HCT116 (cell line): ENCODE results near the gene DHRS4L2. TPM values are rescaled to one million over a fixed set of nuclear protein-coding genes. Genes with fewer than 3 reads are reported as not detected.
"Not testable (repeated sequence)": the region's sequence is repeated elsewhere in the genome, so short reads cannot be mapped to it uniquely, and the experiment has no call there.

Experiments used
- ATAC-seq: fragments of 200-7000 bp; cut with Tn5 transposase; 2 replicates; pipeline ENCODE4 v1.9.1; 2020; ENCODE audit warnings: mild to moderate bottlenecking, moderate library complexity
- BruUV-seq: library from RNA; stranded (reverse); fragments of 400-500 nt; replicated peaks from 2 replicates; lab custom pipeline; 2021; lab: Mats Ljungman, UMichigan
- CTCF ChIA-PET: fragments of 300-600 bp; sonication (Branson Sonifier 250); formaldehyde crosslinking; loops from one replicate; lab custom pipeline; 2021; ENCODE audit warnings: antibody characterized with exemption; lab: Charles Lee
- POLR2A ChIA-PET: fragments of 300-600, 350-600 bp; sonication (Branson Sonifier 250); formaldehyde crosslinking; loops from one replicate; lab custom pipeline; 2021; ENCODE audit warnings: antibody characterized with exemption; lab: Charles Lee
- RAD21 ChIA-PET, 2 experiments: fragments of 300-600 bp; sonication (Branson Sonifier 250); formaldehyde crosslinking; loops; one replicate each; lab custom pipeline; 2023; ENCODE audit warnings: low total read pairs in 2 of 2; ENCODE audit not compliant: uncharacterized antibody in 2 of 2, unreplicated experiment in 2 of 2, low non-redundant PET in 1 of 2; lab: Charles Lee
- DNase-seq: peaks from one replicate; pipeline ENCODE4 v3.0.0-alpha.2; 2010; ENCODE audit warnings: low read depth, low spot score
- H2AFZ ChIP-seq: fragments of 200-600 bp; shearing (Covaris generic), sonication (generic); 2 replicates; pipeline ENCODE4 v1.6.1; 2017; ENCODE audit warnings: low read depth, mixed run types, mixed read lengths, antibody characterized with exemption, low read length; ENCODE audit not compliant: poor library complexity, severe bottlenecking
- H3K27ac ChIP-seq: 2 replicates; pipeline ENCODE4 v1.5.1; 2012; ENCODE audit warnings: low read depth, low read length
- H3K27me3 ChIP-seq: fragments of 200-600 bp; sonication (generic); 2 replicates; pipeline ENCODE4 v1.6.1; 2016; ENCODE audit warnings: mixed run types, low read length, mixed read lengths; ENCODE audit not compliant: insufficient read depth
- H3K36me3 ChIP-seq, 2 experiments: fragments of 200-500 bp in 1 of 2; fragments of 200-600 bp in 1 of 2; sonication (Bioruptor generic) in 1 of 2; sonication (generic) in 1 of 2; 2 replicates each; pipeline versions ENCODE4 v1.5.1 to v1.6.1; 2014 to 2016; ENCODE audit warnings: low read length in 2 of 2, inconsistent platforms in 1 of 2, mixed read lengths in 1 of 2, mixed run types in 1 of 2; ENCODE audit not compliant: insufficient read depth in 2 of 2, control insufficient read depth in 1 of 2
- H3K4me1 ChIP-seq, 2 experiments: fragments of 200-600 bp in 1 of 2; sonication (generic) in 1 of 2; 2 replicates each; pipeline versions ENCODE4 v1.5.1 to v1.6.1; 2012 to 2017; ENCODE audit warnings: low read length in 2 of 2, inconsistent platforms in 1 of 2, mild to moderate bottlenecking in 1 of 2, mixed read lengths in 1 of 2, mixed run types in 1 of 2, moderate library complexity in 1 of 2; ENCODE audit not compliant: insufficient read depth in 2 of 2, control insufficient read depth in 1 of 2
- H3K4me2 ChIP-seq: fragments of 200-600 bp; sonication (generic); 2 replicates; pipeline ENCODE4 v1.6.1; 2017; ENCODE audit warnings: mixed run types, low read length, mixed read lengths
- H3K4me3 ChIP-seq, 2 experiments: fragments of 200-600 bp in 1 of 2; sonication (generic) in 1 of 2; replicated peaks in 1 of 2; 2 replicates each; pipeline ENCODE4 v1.5.1; 2011 to 2016; ENCODE audit warnings: low read length in 2 of 2, control low read depth in 1 of 2, low read depth in 1 of 2, mild to moderate bottlenecking in 1 of 2, mixed read lengths in 1 of 2, mixed run types in 1 of 2
- H3K79me2 ChIP-seq: fragments of 200-600 bp; sonication (generic); 2 replicates; pipeline ENCODE4 v1.6.1; 2017; ENCODE audit warnings: mild to moderate bottlenecking, mixed run types, low read length, moderate library complexity, mixed read lengths; ENCODE audit not compliant: insufficient read depth
- H3K9ac ChIP-seq: fragments of 200-600 bp; sonication (generic); 2 replicates; pipeline ENCODE4 v1.6.1; 2016; ENCODE audit warnings: low read length, mixed read lengths
- H3K9me2 ChIP-seq: fragments of 200-600 bp; sonication (generic), shearing (Covaris generic); 2 replicates; pipeline ENCODE4 v1.6.1; 2017; ENCODE audit warnings: mixed run types, mild to moderate bottlenecking, moderate library complexity; ENCODE audit not compliant: insufficient read depth
- H3K9me3 ChIP-seq, 2 experiments: fragments of 200-500 bp in 1 of 2; fragments of 200-600 bp in 1 of 2; sonication (Bioruptor generic) in 1 of 2; sonication (generic) in 1 of 2; 2 replicates each; pipeline ENCODE4 v1.6.1; 2014 to 2017; ENCODE audit warnings: low read length in 2 of 2, mixed read lengths in 2 of 2, inconsistent platforms in 1 of 2, low read depth in 1 of 2, mild to moderate bottlenecking in 1 of 2, mixed run types in 1 of 2, moderate library complexity in 1 of 2; ENCODE audit not compliant: control insufficient read depth in 1 of 2, insufficient read depth in 1 of 2
- H4K20me1 ChIP-seq: fragments of 200-600 bp; sonication (generic), shearing (Covaris generic); 2 replicates; pipeline ENCODE4 v1.6.1; 2017; ENCODE audit warnings: mixed run types, mild to moderate bottlenecking, moderate library complexity; ENCODE audit not compliant: insufficient read depth
- CBX3 ChIP-seq: IDR thresholded peaks from 2 replicates; pipeline ENCODE4 v1.6.1; 2012; ENCODE audit warnings: low read depth
- CEBPB ChIP-seq: IDR thresholded peaks from 2 replicates; pipeline ENCODE4 v1.6.1; 2012; ENCODE audit warnings: low read depth
- RAD21 ChIP-seq: IDR thresholded peaks from 2 replicates; pipeline ENCODE4 v1.6.1; 2012; ENCODE audit warnings: low read depth, mild to moderate bottlenecking
- TCF7L2 ChIP-seq: IDR thresholded peaks from 2 replicates; pipeline ENCODE4 v1.7.0; 2011; ENCODE audit warnings: borderline replicate concordance, inconsistent platforms; ENCODE audit not compliant: insufficient read depth, insufficient read length; ENCODE audit errors: extremely low read depth
- intact Hi-C: fragments of 100-400 bp; cut with micrococcal nuclease; formaldehyde crosslinking; loops from 2 replicates; pipeline ENCODE4 v1.10.0; 2022
- total RNA-seq: library from RNA; stranded (reverse); gene quantifications from one replicate; pipeline ENCODE4 v1.2.1, GENCODE V29; 2021; ENCODE audit not compliant: unreplicated experiment

DHRS4L2 gene
- total RNA-seq, 1 experiment from 2014 or later = 18.6 TPM

DNA sequence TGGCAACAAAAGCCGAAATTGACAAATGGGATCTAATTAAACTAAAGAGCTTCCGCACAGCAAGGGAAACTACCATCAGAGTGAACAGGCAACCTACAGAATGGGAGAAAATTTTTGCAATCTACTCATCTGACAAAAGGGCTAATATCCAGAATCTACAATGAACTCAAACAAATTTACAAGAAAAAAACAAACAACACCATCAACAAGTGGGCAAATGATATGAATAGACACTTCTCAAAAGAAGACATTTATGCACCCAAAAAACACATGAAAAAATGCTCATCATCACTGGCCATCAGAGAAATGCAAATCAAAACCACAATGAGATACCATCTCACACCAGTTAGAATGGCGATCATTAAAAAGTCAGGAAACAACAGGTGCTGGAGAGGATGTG is 41.0 kb downstream of the DHRS4L2 start:
- H3K36me3 ChIP-seq, CTCF ChIA-PET, H3K9ac ChIP-seq, H3K9me2 ChIP-seq, H3K4me3 ChIP-seq, H3K9me3 ChIP-seq, H3K4me1 ChIP-seq, BruUV-seq, H3K27ac ChIP-seq, ATAC-seq, H3K27me3 ChIP-seq, H2AFZ ChIP-seq, H4K20me1 ChIP-seq, DNase-seq, H3K79me2 ChIP-seq, H3K4me2 ChIP-seq, POLR2A ChIA-PET, intact Hi-C loops, RAD21 ChIA-PET: not testable (repeated sequence)

GRCh38 chr14:24031331-24031730 is 42.6 kb downstream of the DHRS4L2 start:
- H3K79me2 ChIP-seq, H3K27ac ChIP-seq, DNase-seq, RAD21 ChIA-PET, H3K4me2 ChIP-seq, intact Hi-C loops, H2AFZ ChIP-seq, H3K9ac ChIP-seq, BruUV-seq, H4K20me1 ChIP-seq, H3K9me2 ChIP-seq, POLR2A ChIA-PET, CTCF ChIA-PET, H3K36me3 ChIP-seq, H3K27me3 ChIP-seq, H3K9me3 ChIP-seq, ATAC-seq, H3K4me3 ChIP-seq: not testable (repeated sequence)
- peaks cover 0 to 12% of the 10 kb centered on the region in 2 experiments; a peak in 1 of 4 replicates for H3K4me1 ChIP-seq

GRCh38 chr14:24032727-24033418 is 44.1 kb downstream of the DHRS4L2 start:
- no peaks in the 10 kb centered on the region for H3K79me2 ChIP-seq
- no peak overlapping the region for H3K4me2 ChIP-seq
- ATAC-seq (no peak), DNase-seq (no peak)
- H2AFZ ChIP-seq = no peak overlapping the region
- TF ChIP-seq TCF7L2 = no peak
- TF ChIP-seq CBX3 = peak; percentile 33; the same call in 1 of the 2 replicates
- no peak for TF ChIP-seq RAD21
- peak; percentile 40; the same call in 1 of the 2 replicates for TF ChIP-seq CEBPB
- no TSS peak for BruUV-seq
- H3K9me2 ChIP-seq = no peaks in the 10 kb centered on the region
- ChIA-PET RAD21 (no interaction called here), POLR2A (no interaction called here), CTCF (interaction anchor here (0.6 kb wide), 1 partner anchor 726 kb away, joined by 4 read pairs; the partner anchor contains the start of gene BCL2L2)
- no peak overlapping the region for H3K27ac ChIP-seq
- H3K36me3 ChIP-seq = no peaks in the 10 kb centered on the region
- no peaks in the 10 kb centered on the region for H3K27me3 ChIP-seq
- H3K9me3 ChIP-seq = peaks cover 0 to 9% of the 10 kb centered on the region in 2 experiments; a peak in 1 of 4 replicates
- H4K20me1 ChIP-seq = no peaks in the 10 kb centered on the region
- intact Hi-C loops = no loop called here
- no peak overlapping the region for H3K4me3 ChIP-seq
- H3K9ac ChIP-seq = no peak overlapping the region
- H3K4me1 ChIP-seq = peaks cover 9 to 26% of the 10 kb centered on the region in 2 experiments; a peak in 3 of 4 replicates

GRCh38 chr14:24035769-24036168 is 47.0 kb downstream of the DHRS4L2 start:
- Histone ChIP-seq H3K9ac (peak overlapping the region; percentile 70), H3K27ac (peak overlapping the region; percentile 94), H3K4me1 (peaks cover 11 to 26% of the 10 kb centered on the region in 2 experiments; a peak in 3 of 4 replicates), H3K4me3 (peak overlapping the region; percentile 63 to 70), H3K4me2 (peak overlapping the region; percentile 89)
- H3K27me3 ChIP-seq, H3K9me2 ChIP-seq, H2AFZ ChIP-seq, H3K79me2 ChIP-seq, H4K20me1 ChIP-seq, H3K36me3 ChIP-seq, H3K9me3 ChIP-seq, RAD21 ChIA-PET, BruUV-seq, DNase-seq: not testable (repeated sequence)
- intact Hi-C loops = loop anchor here (5.0 kb wide), 1 partner anchor 48 kb away; the partner anchor contains the start of gene DHRS4L2
- ChIA-PET CTCF (interaction anchor here (1.0 kb wide), 1 partner anchor 73 kb away, joined by 3 read pairs; no protein-coding TSS in a partner anchor), POLR2A (interaction anchor here (1.2 kb wide), 1 partner anchor 111 kb away, joined by 3 read pairs; the partner anchor contains the start of gene PSME2)
- peak; percentile 65 for ATAC-seq
